Measurements from ENCODE around the gene PCDHA10.
"Not testable (repeated sequence)": the region's sequence is repeated elsewhere in the genome, so short reads cannot be mapped to it uniquely, and the experiment has no call there.

PCDHA10 gene

GRCh38 chr5:140855772-140856674, at the start of gene PCDHA10:
Gene PCDHA10, plus strand, starts transcription at chr5:140855897. Its CDS starts 152 bp downstream, at chr5:140856049.
- DNase-seq (ENCODE audit: low read depth in 2 of 2): no peak

- no peak for DNase-seq (ENCODE audit: low read depth in 2 of 2)
Measured at GRCh38 chr5:140806834-140807775, 48.6 kb upstream of the PCDHA10 start, which contains the start of gene PCDHA4. Gene PCDHA4, plus strand, starts transcription at chr5:140807068.

- not testable (repeated sequence) for DNase-seq (ENCODE audit: low read depth in 2 of 2)
Measured at GRCh38 chr5:140808241-140808888, 47.3 kb upstream of the PCDHA10 start.

- DNase-seq (ENCODE audit: low read depth in 2 of 2): no peak
Measured at GRCh38 chr5:140808889-140809291, 46.8 kb upstream of the PCDHA10 start.

GRCh38 chr5:140821375-140822280, 34.1 kb upstream of the PCDHA10 start, which contains the start of gene PCDHA5:
Gene PCDHA5, plus strand, starts transcription at chr5:140821613.
- DNase-seq (ENCODE audit: low read depth in 2 of 2): no peak

GRCh38 chr5:140822281-140822629, 33.4 kb upstream of the PCDHA10 start:
- no peak for DNase-seq (ENCODE audit: low read depth in 2 of 2)

GRCh38 chr5:140822969-140823368, 32.7 kb upstream of the PCDHA10 start:
- DNase-seq (ENCODE audit: low read depth in 2 of 2): not testable (repeated sequence)

- no peak for DNase-seq (ENCODE audit: low read depth in 2 of 2)
Measured at GRCh38 chr5:140823475-140823874, 32.2 kb upstream of the PCDHA10 start.

GRCh38 chr5:140827704-140828361, 27.9 kb upstream of the PCDHA10 start, which contains the start of gene PCDHA6:
Gene PCDHA6, plus strand, starts transcription at chr5:140827960. Its CDS starts 132 bp downstream, at chr5:140828092.
- no peak for DNase-seq (ENCODE audit: low read depth in 2 of 2)

GRCh38 chr5:140828362-140828737, 27.3 kb upstream of the PCDHA10 start:
- DNase-seq (ENCODE audit: low read depth in 2 of 2): no peak

GRCh38 chr5:140829511-140830501, 25.9 kb upstream of the PCDHA10 start:
- DNase-seq (ENCODE audit: low read depth in 2 of 2): not testable (repeated sequence)

GRCh38 chr5:140833993-140834392, 21.7 kb upstream of the PCDHA10 start, which contains the start of gene PCDHA7:
Gene PCDHA7, plus strand, starts transcription at chr5:140834269. Its CDS starts 115 bp downstream, at chr5:140834384.
- no peak for DNase-seq (ENCODE audit: low read depth in 2 of 2)

- not testable (repeated sequence) for DNase-seq (ENCODE audit: low read depth in 2 of 2)
Measured at GRCh38 chr5:140834439-140835008, 21.2 kb upstream of the PCDHA10 start.

- DNase-seq (ENCODE audit: low read depth in 2 of 2): no peak
Measured at GRCh38 chr5:140835622-140836510, 19.8 kb upstream of the PCDHA10 start.

- no peak for DNase-seq (ENCODE audit: low read depth in 2 of 2)
Measured at GRCh38 chr5:140840978-140841962, 14.4 kb upstream of the PCDHA10 start, which contains the start of gene PCDHA8. Gene PCDHA8, plus strand, starts transcription at chr5:140841187. Its CDS starts 135 bp downstream, at chr5:140841322.
